K562 (cell line): Measurements from ENCODE around the gene SMCO4. TPM values are rescaled to one million over a fixed set of nuclear protein-coding genes. Genes with fewer than 3 reads are reported as not detected.

ENCODE experiments used
- ATAC-seq: fragments of 200-7000 bp; cut with Tn5 transposase; 3 replicates; pipeline ENCODE4 v1.9.1; 2020; ENCODE audit warnings: moderate library complexity
- BruUV-seq: library from RNA; stranded (reverse); fragments of 400-500 nt; replicated peaks from 2 replicates; lab custom pipeline; 2021; lab: Mats Ljungman, UMichigan
- CTCF ChIA-PET: fragments of 300-600 bp; formaldehyde crosslinking; extraction: SDS; loops from one replicate; lab custom pipeline; 2021; ENCODE audit warnings: low intra/inter-chr PET ratio; lab: Yijun Ruan, JAX
- POLR2A ChIA-PET: fragments of 300-600, 350-650 bp; sonication (Branson Sonifier 250); formaldehyde crosslinking; extraction: SDS; loops from one replicate; lab custom pipeline; 2021; ENCODE audit warnings: antibody characterized with exemption, inconsistent platforms; lab: Yijun Ruan, JAX
- DNase-seq, 4 experiments: peaks; one replicate each; pipeline versions ENCODE4 v3.0.0 to v3.0.0-alpha.2; 2011 to 2018; ENCODE audit warnings: low spot score in 3 of 4, mixed read lengths in 3 of 4; ENCODE audit errors: extremely low read depth in 1 of 4
- FAIRE-seq: peaks from 2 replicates; lab custom pipeline; 2011; peaks lifted over from hg19 to GRCh38; lab: Jason Lieb, UNC
- H2AFZ ChIP-seq: 2 replicates; pipeline ENCODE4 v1.6.0; 2011; ENCODE audit warnings: low read depth, low read length, control low read depth, inconsistent platforms
- H3K27ac ChIP-seq: fragments of 200-600 bp; 3 replicates; pipeline ENCODE4 v1.8.0; 2011; ENCODE audit warnings: low read depth, mild to moderate bottlenecking, control low read depth, inconsistent platforms, low read length, moderate library complexity, mixed read lengths; ENCODE audit errors: extremely low read depth
- H3K27me3 ChIP-seq, 2 experiments: fragments of 300-600 bp in 1 of 2; 2 replicates in 1 of 2; 3 replicates in 1 of 2; pipeline versions ENCODE4 v1.6.0 to v1.8.0; 2011; ENCODE audit warnings: inconsistent platforms in 2 of 2, low read length in 2 of 2, mild to moderate bottlenecking in 1 of 2, mixed read lengths in 1 of 2, moderate library complexity in 1 of 2; ENCODE audit not compliant: control insufficient read depth in 2 of 2, insufficient read depth in 2 of 2
- H3K36me3 ChIP-seq: fragments of 300-600 bp; 3 replicates; pipeline ENCODE4 v1.8.0; 2011; ENCODE audit warnings: mild to moderate bottlenecking, low read length, inconsistent platforms; ENCODE audit not compliant: control insufficient read depth, insufficient read depth
- H3K4me1 ChIP-seq, 2 experiments: fragments of 200-600 bp in 1 of 2; replicated peaks in 1 of 2; 2 replicates in 1 of 2; 3 replicates in 1 of 2; pipeline versions ENCODE4 v1.5.1 to v1.8.0; 2011; ENCODE audit warnings: inconsistent platforms in 2 of 2, low read length in 2 of 2, mild to moderate bottlenecking in 1 of 2, mixed read lengths in 1 of 2, moderate library complexity in 1 of 2; ENCODE audit not compliant: control insufficient read depth in 2 of 2, insufficient read depth in 2 of 2
- H3K4me2 ChIP-seq: 2 replicates; pipeline ENCODE4 v1.6.1; 2011; ENCODE audit warnings: low read length, control low read depth, inconsistent platforms, mixed read lengths; ENCODE audit not compliant: insufficient read depth
- H3K4me3 ChIP-seq: fragments of 200-600 bp; sonication (generic), shearing (Covaris generic); 2 replicates; pipeline ENCODE4 v1.5.1; 2016; ENCODE audit warnings: control low read depth, inconsistent platforms
- H3K79me2 ChIP-seq: fragments of 200-600 bp; 3 replicates; pipeline ENCODE4 v1.8.0; 2011; ENCODE audit warnings: low read length, inconsistent platforms; ENCODE audit not compliant: control insufficient read depth, insufficient read depth
- H3K9ac ChIP-seq, 2 experiments: 2 replicates each; pipeline versions ENCODE4 v1.6.0 to v1.6.1; 2011; ENCODE audit warnings: low read depth in 2 of 2, low read length in 2 of 2, control low read depth in 1 of 2, inconsistent platforms in 1 of 2, mild to moderate bottlenecking in 1 of 2, mixed read lengths in 1 of 2; ENCODE audit not compliant: insufficient read depth in 1 of 2
- H3K9me1 ChIP-seq: one replicate; pipeline ENCODE4 v1.6.0; 2011; ENCODE audit warnings: inconsistent platforms, mild to moderate bottlenecking, low read length, moderate library complexity; ENCODE audit not compliant: control insufficient read depth, insufficient read depth
- H3K9me3 ChIP-seq: replicated peaks from 2 replicates; pipeline ENCODE4 v1.5.1; 2011; ENCODE audit warnings: low read depth, low read length, inconsistent platforms; ENCODE audit not compliant: control insufficient read depth, insufficient read depth
- H4K20me1 ChIP-seq: replicated peaks from 2 replicates; pipeline ENCODE4 v1.6.1; 2011; ENCODE audit warnings: low read length, inconsistent platforms, mixed read lengths; ENCODE audit not compliant: control insufficient read depth, insufficient read depth
- FOXK2 ChIP-seq, 2 experiments: fragments of 450-650 bp; IDR thresholded peaks in 1 of 2; conservative IDR thresholded peaks in 1 of 2; 2 replicates each; pipeline ENCODE4 v1.6.1; 2016; ENCODE audit warnings: low read depth in 2 of 2, mild to moderate bottlenecking in 1 of 2
- HNRNPL ChIP-seq: fragments of 200-400 bp; formaldehyde crosslinking; IDR thresholded peaks from 2 replicates; pipeline ENCODE4 v1.6.1; 2017; ENCODE audit warnings: low read depth, mild to moderate bottlenecking, low read length
- KAT2B ChIP-seq: IDR thresholded peaks from one replicate; pipeline ENCODE4 v1.6.1; 2012; ENCODE audit warnings: low read depth, mild to moderate bottlenecking, control low read depth, inconsistent platforms, low read length, moderate library complexity
- ZBTB11 ChIP-seq, 3 experiments: fragments of 200-800 bp in 1 of 3; fragments of 250-450 bp in 1 of 3; fragments of 450-650 bp in 1 of 3; sonication (Bioruptor Pico) in 1 of 3; sonication (Bioruptor generic) in 1 of 3; formaldehyde crosslinking in 1 of 3; IDR thresholded peaks; 2 replicates each; pipeline versions ENCODE4 v1.6.1 to v1.8.0; 2016 to 2022; ENCODE audit warnings: mild to moderate bottlenecking in 2 of 3, missing genetic modification characterization in 2 of 3, missing compliant biosample characterization in 1 of 3, moderate library complexity in 1 of 3
- ZNF347 ChIP-seq: fragments of 450-650 bp; formaldehyde crosslinking; IDR thresholded peaks from 2 replicates; pipeline ENCODE4 v1.4.0; 2020; ENCODE audit warnings: low read depth, mild to moderate bottlenecking, moderate library complexity
- WGBS: fragments of 100-300 bp; shearing (Covaris generic); methylation state at CpG from one replicate; pipeline ENCODE4 v1.1.6; 2016; ENCODE audit warnings: low coverage, mixed read lengths; ENCODE audit not compliant: insufficient coverage; ENCODE audit errors: missing lambda C conversion rate; 5-methylcytosine and 5-hydroxymethylcytosine counted together
- in situ Hi-C: fragments of 300-500 bp; cut with MboI; formaldehyde crosslinking; loops from 4 replicates; pipeline ENCODE4 v1.15.0; 2018; ENCODE audit warnings: inconsistent platforms, mixed read lengths
- intact Hi-C: fragments of 100-400 bp; cut with micrococcal nuclease; formaldehyde crosslinking; loops from 2 replicates; pipeline ENCODE4 v1.14.2; 2022
- polyA plus RNA-seq, 8 experiments: library from polyadenylated mRNA; depleted of rRNA in 4 of 8; stranded (reverse) in 5 of 8; unstranded in 3 of 8; fragments of >200 nt; fragmentation: Nextera tagmentation in 2 of 8; fragmentation: Illumina TruSeq in 1 of 8; extraction: Ambion mirVana in 2 of 8; extraction: Trizol in 1 of 8; gene quantifications; 2 replicates each; pipeline versions ENCODE4 v1.2.1 to v1.2.3, GENCODE V29; 2011 to 2014; ENCODE audit warnings: inconsistent platforms in 1 of 8, missing spikeins in 1 of 8
- total RNA-seq, 7 experiments: library from RNA; depleted of rRNA in 6 of 7; stranded (reverse); fragments of >200 nt in 6 of 7; fragmentation: Illumina TruSeq in 2 of 7; extraction: Trizol in 2 of 7; gene quantifications; 2 replicates each; pipeline versions ENCODE4 v1.2.1 to v1.2.3, GENCODE V29; 2011 to 2021; ENCODE audit warnings: low replicate concordance in 1 of 7

Gene SMCO4
- total and polyA plus RNA-seq, 9 of the 15 experiments (the other 6 are each of a cell fraction or from before 2014, with no cell fraction given): 1.8 to 27.8 (median 15.3) TPM

- DNase-seq: peak in 1 of 4 experiments; percentile 2
- H3K27me3 ChIP-seq: no peaks in the 10 kb centered on the region
- intact Hi-C loops: no loop called here
- H3K36me3 ChIP-seq: no peaks in the 10 kb centered on the region
- no peak overlapping the region for H3K9ac ChIP-seq
- H3K27ac ChIP-seq: no peak overlapping the region
- no TSS peak for BruUV-seq
- no peaks in the 10 kb centered on the region for H3K79me2 ChIP-seq
- H2AFZ ChIP-seq: no peak overlapping the region
- H3K9me1 ChIP-seq: no peaks in the 10 kb centered on the region
- no peak overlapping the region for H3K4me3 ChIP-seq
- H3K4me2 ChIP-seq: no peak overlapping the region
- 4% methylated on average over 5 of the region's 5 CpGs for WGBS
- no peaks in the 10 kb centered on the region for H4K20me1 ChIP-seq
- in situ Hi-C loops: no loop called here
- TF ChIP-seq HNRNPL: no peak
- no peak for TF ChIP-seq KAT2B
- no peak for TF ChIP-seq ZBTB11 (CRISPR knock-in tag; IDR thresholded peaks at IDR 0.05)
- no peak for TF ChIP-seq FOXK2 (conservative IDR thresholded peaks at IDR 0.05 in 1 of 2, IDR thresholded peaks at IDR 0.05 in 1 of 2; ENCODE audit: low read depth in 2 of 2)
- no peak for TF ChIP-seq ZNF347 (CRISPR knock-in tag)
- no peak for ATAC-seq
- no peaks in the 10 kb centered on the region for H3K9me3 ChIP-seq
- no peaks in the 10 kb centered on the region for H3K4me1 ChIP-seq
- ChIA-PET POLR2A (interaction anchor here (1.2 kb wide), 1 partner anchor 9 kb away, joined by 5 read pairs; no protein-coding TSS in a partner anchor), CTCF (no interaction called here)
- no peak for FAIRE-seq
Measured at GRCh38 chr11:93468290-93468689, 74.9 kb downstream of the SMCO4 start.
